ENCODE results near the gene CNOT8. TPM values are rescaled to one million over a fixed set of nuclear protein-coding genes. Genes with fewer than 3 reads are reported as not detected.
A peak's percentile ranks its signal among the peaks of the same experiment; 100 is the strongest.

Gene CNOT8
- total and polyA plus RNA-seq, 9 of the 15 experiments (the other 6 are each of a cell fraction or from before 2014, with no cell fraction given), result 15.2 to 68.9 (median 52.1) TPM

DNA sequence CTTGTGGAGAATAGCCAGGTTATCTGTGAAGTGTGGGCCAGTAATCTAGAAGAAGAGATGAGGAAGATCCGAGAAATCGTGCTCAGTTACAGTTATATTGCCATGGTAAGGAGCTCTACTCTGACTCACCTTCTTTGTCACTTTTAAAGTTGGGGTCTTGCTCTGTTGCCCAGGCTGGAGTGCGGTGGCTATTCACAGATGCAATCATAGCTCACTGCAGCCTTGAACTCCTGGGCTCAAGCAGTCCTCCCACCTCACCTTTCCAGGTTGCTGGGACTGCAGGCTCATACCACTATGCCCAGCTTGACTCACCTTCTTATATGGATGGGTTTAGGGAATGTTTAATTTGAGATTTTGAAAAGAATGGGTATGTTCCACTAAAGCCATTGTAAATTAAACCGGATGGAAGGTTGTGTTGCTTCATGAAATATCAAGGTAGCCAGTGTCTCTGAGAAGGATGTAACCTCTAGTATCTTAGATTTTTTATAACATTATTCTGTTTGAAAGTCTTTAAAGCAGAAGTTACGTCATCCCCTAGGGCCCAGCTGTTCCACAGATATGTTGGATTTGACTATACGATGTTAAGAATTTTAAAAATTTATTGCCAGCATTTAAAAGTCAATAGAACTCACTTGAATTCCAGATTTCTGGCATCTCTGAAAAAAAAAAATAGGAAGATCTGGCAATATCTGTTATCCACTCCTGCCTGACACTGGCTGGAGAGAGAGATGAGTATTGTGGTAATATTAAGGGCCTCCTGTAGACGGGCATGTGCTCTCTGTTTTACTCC lies 5.1 kb downstream of the CNOT8 start:
- no TSS peak for BruUV-seq (replicated peaks)
- H3K27ac ChIP-seq (ENCODE audit: extremely low read depth, low read depth, low read length), result no peak overlapping the region
- TF ChIP-seq RBM25 (IDR thresholded peaks at IDR 0.05; ENCODE audit: low read depth, low read length, severe bottlenecking) (peak; percentile 14), ZNF589 (CRISPR knock-in tag; IDR thresholded peaks at IDR 0.05; ENCODE audit: low read depth) (no peak), ZNF121 (CRISPR knock-in tag; conservative IDR thresholded peaks at IDR 0.05) (peak; percentile 77)
- no peak for DNase-seq (ENCODE audit: extremely low read depth in 1 of 4, low spot score in 3 of 4)
- 98% methylated on average over 7 of the region's 7 CpGs for WGBS (ENCODE audit: insufficient coverage, low coverage, missing lambda C conversion rate)
- POLR2A ChIA-PET, result interaction anchor here (0.5 to 0.9 kb wide), 4 partner anchors 14 to 209 kb away, joined by 3 read pairs; no protein-coding TSS in a partner anchor
- H2AFZ ChIP-seq (ENCODE audit: low read depth, low read length), result no peak overlapping the region
- in situ Hi-C loops (cut with MboI), result no loop called here
- ATAC-seq, result no peak
- CTCF ChIA-PET (ENCODE audit: low intra/inter-chr PET ratio), result interaction anchor here (0.6 kb wide), 1 partner anchor 213 kb away, joined by 3 read pairs; no protein-coding TSS in a partner anchor
- FAIRE-seq, result no peak
- H3K4me2 ChIP-seq (ENCODE audit: insufficient read depth, low read length), result no peak overlapping the region
- intact Hi-C loops (cut with micrococcal nuclease), result no loop called here
- peaks cover 72% of the 10 kb centered on the region for H3K79me2 ChIP-seq (ENCODE audit: control insufficient read depth, insufficient read depth, low read length)
- no peak overlapping the region for H3K9ac ChIP-seq (ENCODE audit: insufficient read depth in 1 of 2, low read depth in 2 of 2, low read length in 2 of 2)
- H3K4me3 ChIP-seq, result no peak overlapping the region
- no peaks in the 10 kb centered on the region for H3K9me1 ChIP-seq (ENCODE audit: control insufficient read depth, insufficient read depth, low read length)
- H3K27me3 ChIP-seq (ENCODE audit: control insufficient read depth in 2 of 2, insufficient read depth in 2 of 2, low read length in 2 of 2), result no peaks in the 10 kb centered on the region
- H3K9me3 ChIP-seq (replicated peaks; ENCODE audit: control insufficient read depth, insufficient read depth, low read depth, low read length), result no peaks in the 10 kb centered on the region
- H4K20me1 ChIP-seq (replicated peaks; ENCODE audit: control insufficient read depth, insufficient read depth, low read length), result no peaks in the 10 kb centered on the region; the same call in 1 of the 2 replicates
- H3K36me3 ChIP-seq (ENCODE audit: control insufficient read depth, insufficient read depth, low read length), result peaks cover 59% of the 10 kb centered on the region
- H3K4me1 ChIP-seq (replicated peaks in 1 of 2; ENCODE audit: control insufficient read depth in 2 of 2, insufficient read depth in 2 of 2, low read length in 2 of 2), result peaks cover 7 to 10% of the 10 kb centered on the region in 2 experiments; a peak in 4 of 5 replicates
